HG03558 (cell line): ENCODE measurements around the gene OSBPL10.

Source experiments
- ATAC-seq: cut with Tn5 transposase; IDR thresholded peaks from one replicate; pipeline ENCODE4 v1.9.1; 2021; ENCODE audit warnings: moderate number of reproducible peaks; ENCODE audit not compliant: unreplicated experiment; ENCODE audit errors: extremely low read depth

The OSBPL10 gene

DNA sequence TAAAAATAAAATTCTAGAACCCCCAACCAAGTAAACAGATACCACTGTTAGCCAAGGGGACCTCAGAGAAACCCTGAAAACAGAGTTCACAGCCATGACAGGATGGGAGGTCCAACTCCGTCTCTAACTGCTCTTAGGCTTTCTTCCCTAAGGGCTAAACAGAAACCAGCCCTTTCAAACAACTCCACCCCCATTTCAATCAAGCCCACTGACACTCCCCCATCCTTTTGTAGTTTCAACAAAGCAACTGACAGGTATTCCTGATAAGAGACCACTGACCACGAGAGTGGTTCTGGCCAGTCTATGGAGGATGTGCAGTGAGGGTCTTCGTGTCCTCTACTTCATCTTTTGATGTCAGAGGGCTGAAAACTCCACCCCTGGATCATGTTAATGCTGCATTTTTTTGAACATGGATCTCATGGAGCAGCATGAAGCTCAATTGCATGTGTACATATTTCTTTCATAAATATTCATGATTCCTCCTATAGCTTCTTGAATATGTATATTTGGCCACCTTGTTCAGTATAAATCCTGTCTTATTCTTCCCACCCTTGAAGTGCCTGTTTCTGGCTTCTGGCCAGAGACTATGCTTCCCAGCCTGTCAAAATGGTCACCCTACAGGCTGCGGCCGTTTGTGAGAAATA, 222.6 kb downstream of the OSBPL10 start:
- ATAC-seq = no peak

DNA sequence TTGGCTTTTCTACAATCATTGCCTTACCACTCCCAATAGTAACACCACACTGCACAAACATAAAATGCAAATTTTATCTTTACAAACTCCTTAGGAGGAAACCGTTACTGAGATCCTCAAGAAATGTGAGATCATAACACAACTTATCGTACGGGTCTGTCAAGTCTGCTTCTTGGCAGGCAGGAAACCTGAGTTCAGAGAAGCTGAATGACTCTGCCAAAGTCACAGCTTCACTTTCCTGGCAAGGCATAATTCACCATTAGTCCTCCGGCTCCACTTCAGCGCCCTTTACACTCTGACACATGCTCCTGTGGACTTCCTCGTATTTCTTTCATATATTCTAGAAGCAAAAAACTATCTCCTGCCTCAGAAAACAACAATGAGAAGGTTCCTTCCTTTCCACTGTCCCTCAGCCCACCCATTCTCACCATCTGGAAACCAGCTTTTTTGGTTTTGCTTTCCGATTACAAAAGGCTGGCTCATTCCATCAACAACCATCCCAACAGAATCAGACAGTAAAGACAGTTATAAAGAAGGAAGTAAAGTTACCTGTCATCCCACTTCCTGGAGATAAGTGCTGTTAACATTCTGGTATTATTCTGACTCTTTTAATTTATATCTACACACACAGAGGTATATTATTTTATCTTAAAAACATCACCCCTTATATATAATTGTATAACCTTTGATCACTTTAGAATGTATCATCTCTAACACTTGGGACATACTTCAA, 225.0 kb downstream of the OSBPL10 start:
- ATAC-seq = no peak

DNA sequence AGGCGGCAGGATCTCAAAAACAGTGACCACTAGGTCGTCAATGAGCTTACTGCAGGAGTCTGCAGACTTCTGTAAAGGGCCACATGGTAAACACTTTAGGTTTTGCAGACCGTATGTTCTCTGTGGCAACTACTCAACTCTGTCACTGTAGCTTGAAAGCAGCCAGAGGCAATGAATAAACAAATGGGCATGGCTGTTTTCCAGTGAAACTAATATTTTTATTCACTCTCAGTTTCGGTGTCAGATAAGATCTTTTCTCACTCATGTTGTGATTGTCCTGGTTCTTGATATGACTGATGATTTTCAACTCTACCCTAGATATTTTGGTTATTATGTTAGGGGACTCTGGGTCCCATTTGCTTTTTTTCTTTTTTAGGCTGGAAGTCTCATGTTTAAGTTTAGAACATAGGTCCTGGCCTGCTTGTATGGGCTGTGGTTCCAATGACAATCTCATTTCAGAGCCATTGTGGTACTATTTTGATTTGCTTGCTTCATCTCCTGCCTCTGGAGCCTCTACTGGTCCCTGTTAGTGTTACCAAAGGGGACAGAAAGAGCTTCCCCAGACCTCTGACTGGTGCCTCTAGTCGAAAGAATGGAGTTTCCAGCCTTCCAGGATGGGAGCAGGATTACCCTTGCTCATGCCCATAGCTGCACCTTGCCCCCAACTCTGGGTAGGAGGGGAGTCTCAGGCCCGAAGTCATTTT, 226.3 kb downstream of the OSBPL10 start:
- peak; percentile 92 for ATAC-seq

DNA sequence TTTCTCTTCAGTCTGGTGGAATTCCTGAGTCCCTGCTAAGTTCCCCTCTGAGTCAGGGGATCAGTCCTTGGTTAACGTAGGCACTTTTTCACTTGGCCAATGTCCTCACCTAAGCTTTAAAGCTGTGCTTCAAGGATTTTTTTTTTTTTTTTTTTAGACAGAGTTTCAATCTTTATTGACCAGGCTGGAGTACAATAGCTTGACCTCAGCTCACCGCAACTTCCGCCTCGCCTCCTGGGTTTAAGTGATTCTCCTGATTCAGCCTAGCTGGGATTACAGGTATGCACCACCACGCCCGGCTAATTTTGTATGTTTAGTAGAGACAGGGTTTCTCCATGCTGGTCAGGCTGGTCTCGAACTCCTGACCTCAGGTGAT, 228.0 kb downstream of the OSBPL10 start:
- ATAC-seq = no peak

DNA sequence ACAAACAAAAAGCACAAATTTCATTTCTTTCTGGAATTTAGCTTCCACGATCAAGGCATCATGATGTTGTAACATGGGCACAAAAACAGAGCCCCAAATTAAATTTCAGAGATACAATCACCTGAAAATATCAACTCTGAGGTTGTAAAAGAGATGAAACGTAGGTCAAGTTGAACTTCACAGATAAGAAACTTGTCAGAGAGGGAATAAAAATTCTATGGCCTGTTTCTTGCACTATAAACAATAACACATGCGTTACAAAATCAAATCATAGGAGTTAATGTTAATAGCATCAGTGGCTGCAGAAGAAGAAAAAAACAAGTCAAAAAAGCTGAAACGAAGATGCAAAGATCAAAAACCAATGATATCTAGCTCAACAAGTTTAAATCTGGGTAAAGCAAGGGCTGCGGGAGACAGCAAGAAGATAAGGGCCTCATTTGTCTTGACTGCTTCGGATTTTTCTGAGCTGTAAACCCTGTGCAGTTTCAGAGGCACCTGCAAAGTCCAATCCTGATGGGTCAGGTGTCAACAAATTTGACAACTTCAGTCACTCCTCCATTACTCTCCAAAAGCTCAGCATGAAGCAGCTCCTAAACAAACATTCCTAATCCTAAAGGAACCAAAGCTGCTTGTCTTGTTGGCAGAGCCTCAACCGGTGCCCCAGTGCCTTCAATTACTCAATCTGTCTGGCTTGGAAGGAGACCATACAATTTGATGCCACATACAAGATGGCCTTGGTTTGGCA, 228.6 kb downstream of the OSBPL10 start:
- ATAC-seq = no peak

DNA sequence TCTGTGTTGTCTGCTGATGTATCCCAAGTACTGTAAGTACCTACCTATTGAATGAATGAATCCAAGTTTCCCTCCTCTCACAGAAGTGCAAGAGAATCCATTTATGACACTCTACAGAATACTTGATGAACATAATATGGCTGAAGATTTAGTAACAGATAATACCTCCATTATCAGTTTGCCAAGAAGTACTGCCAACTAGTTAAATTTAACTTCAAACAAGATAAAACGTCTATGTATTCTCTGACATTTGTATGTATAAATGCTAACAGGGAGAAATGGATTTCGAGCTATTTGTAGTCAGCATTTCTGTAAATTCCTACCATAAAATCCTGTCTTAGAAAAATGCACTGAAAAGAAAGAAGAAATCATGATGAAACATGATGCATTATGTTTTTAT, 230.7 kb downstream of the OSBPL10 start:
- no peak for ATAC-seq

DNA sequence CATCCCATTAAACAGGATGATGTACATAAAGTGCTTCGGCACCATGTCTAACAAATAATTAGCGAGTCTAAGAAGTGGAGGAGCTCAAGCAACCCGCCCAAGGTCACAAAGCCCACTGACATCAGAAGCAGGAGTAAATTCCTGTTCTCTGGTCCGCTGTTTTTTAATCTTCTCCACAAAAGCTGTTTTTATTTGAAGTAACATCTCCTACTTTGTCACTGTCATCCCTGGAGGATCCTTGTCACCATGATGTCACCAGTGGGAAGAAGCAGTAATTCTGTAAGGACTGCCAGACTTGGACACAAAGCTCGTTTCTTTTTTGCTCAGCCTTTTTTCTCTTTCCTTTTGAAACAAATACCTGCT, 232.1 kb downstream of the OSBPL10 start:
- ATAC-seq = no peak

DNA sequence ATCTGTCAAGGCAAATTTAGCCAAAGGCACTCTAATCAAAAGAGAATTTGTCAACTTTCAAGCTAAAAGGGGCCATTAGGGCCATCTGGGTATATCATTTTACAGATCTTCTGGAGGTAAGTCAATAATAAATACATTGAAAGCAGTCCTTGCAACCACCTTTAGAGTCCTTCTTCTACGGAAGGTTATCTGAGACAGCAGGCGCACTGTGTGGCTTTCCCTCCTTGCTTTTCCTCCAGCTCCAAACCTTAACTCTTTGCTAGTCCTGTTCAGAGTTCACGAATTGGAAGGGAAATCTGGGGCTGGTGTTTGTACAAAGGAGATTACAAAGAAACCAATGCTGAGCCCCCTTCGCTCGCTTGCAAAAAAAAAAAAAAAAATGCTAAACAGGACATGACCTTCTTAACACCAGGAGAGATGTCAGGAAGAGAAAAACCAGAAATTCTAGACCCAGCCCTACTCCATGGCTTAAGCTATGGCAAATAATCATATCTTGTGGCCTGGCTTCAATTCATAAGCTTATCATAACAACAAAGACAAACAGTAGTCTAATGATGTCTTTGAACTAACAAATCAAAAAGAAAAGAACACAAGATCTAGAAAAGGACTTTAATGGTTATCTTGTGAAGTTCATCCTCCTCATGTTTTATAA, 232.7 kb downstream of the OSBPL10 start:
- no peak for ATAC-seq

DNA sequence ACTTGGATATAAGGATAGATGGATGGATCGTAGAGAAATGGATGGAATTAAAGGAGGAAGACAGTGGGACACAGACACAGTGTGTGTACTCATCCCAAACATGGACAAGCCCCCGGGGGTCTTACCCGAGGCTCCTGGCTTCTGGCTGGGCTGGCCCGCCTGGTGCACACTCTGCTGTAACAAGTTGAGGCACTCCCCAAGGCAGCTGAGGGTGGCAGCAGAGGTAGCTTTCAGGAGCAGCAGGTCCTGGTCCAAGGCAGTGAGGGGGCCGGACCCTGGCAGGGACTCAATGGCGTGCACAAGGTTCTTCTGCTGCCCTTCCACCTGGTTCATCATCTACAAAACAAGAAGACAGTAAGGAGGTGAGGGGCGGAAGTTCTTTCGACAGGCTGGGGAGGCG, 233.3 kb downstream of the OSBPL10 start:
- no peak for ATAC-seq

DNA sequence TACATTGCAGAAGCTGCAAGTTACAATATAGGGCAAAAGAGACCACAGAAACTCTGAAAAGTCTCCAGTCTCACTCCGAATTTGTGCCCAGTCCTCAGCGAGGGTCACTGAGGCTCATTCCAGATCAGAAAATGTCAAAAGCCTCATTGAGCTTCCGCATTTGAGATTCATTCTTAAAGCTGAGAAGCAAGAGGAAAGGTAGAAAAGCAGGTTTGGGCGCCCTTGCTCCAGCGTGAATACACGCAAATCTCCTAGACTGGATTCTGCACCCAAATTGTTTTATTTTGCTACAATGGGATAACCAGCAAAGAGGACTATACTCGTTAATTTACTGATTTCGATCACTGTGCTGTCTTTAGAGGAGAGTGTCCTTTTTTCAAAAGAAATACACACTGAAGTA, 236.1 kb downstream of the OSBPL10 start:
- ATAC-seq = no peak

DNA sequence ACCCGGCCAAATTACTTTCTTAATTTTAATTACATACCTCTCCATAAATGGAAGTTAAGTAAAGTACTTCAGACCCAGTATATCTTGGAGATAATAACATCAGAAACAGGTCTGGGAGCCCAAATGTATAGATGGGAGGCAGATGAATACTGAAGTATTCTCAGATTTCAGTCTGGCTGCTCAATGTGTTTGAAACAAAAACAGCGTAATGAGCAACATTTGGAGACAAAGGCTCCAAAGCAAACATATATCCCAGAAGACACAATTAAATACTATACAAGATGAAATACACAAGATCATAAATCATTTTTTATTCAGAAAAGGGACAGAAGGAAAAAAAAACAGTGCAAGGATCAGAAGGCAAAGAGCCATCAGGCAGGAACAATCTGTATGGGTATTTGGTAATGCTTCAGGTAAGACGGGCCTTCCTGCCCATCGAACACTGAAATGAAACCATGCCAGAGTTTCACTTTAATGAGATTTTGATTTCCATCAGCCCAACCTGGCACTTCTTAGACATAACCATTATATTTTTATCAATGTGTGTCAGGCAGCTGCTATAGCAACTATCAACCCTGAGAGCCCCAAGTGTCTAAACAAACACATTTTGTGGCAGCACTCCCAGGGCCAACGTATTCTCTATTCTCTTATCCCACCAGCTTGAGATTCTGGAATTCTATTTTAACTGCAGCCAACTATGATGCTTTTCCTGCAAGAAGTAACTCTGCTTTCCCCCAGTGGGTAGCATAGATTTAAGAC, 237.6 kb downstream of the OSBPL10 start:
- no peak for ATAC-seq

DNA sequence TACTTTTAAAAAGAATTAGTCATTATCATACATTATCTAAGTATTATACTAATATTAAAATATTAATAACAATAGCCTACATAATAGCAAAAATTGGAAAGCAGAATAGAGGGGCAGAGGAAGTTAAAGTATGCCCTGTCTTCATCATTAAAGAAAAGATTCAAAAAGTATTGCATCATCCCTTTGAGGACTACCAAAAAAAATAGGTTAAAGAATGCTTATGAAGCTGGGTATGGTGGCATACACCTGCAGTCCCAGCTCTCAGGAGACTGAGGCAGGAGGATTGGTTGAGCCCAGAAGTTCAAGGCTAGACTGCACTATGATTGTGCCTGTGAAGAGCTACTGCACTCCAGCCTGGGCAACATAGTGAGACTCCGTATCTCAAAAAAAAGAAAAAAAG, 240.7 kb downstream of the OSBPL10 start:
- no peak for ATAC-seq

DNA sequence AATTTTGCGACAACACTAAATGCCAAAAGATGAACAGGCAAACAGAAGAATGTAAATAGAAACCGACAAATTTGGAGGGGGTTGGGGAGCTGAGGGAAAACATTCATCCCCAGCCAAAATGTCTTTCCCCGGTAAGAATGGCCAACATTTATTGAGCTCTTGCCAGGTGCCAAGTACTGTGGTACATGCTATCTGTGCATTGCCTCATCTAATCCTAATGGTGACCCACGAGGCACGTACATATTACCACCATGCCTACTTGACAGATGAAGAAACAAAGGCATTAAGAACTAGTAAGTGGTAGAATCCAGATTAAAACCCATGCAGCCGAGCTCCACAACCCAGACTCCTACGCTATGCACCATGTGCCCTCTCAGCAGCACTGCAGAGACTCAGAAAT, 242.7 kb downstream of the OSBPL10 start:
- no peak for ATAC-seq

DNA sequence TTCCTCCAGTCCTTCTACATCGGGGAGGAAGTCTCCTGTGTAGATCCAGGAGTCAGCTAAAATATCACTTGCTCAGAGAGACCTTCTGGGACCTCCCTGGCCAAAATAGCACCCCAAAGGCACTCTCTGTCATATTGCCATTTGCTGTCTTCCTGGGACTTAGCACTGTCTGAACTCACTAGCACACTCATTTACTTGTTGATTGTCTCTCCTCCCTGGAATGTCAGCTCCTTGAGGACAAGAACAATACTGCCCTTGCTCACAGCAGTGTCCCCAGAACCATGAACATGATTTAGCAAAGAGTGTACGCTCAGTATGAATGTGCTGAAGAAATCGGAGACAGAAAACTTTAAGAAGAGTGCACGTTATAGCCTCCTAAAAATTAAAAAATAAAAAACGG, 245.4 kb downstream of the OSBPL10 start:
- no peak for ATAC-seq

DNA sequence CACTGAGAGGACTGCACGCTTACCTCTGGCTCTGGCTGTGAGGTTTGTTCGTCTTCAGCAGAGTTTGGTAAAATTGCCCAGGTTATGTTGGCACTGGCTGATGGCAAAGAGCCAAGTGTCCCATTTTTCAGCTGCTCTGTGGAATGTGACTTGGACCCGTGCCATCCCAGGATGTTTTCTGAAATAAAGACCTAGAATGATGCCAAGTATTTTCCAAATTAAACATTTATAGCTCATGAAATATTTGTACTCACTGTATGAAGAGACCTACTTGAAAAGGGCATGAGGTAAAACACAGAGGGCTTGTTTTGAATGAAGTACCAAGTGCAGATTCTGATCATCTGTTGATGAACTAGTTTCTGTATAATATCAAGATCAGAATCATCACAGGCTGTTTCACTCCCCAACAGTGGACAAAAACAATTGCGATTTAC, 247.8 kb downstream of the OSBPL10 start:
- ATAC-seq = no peak

DNA sequence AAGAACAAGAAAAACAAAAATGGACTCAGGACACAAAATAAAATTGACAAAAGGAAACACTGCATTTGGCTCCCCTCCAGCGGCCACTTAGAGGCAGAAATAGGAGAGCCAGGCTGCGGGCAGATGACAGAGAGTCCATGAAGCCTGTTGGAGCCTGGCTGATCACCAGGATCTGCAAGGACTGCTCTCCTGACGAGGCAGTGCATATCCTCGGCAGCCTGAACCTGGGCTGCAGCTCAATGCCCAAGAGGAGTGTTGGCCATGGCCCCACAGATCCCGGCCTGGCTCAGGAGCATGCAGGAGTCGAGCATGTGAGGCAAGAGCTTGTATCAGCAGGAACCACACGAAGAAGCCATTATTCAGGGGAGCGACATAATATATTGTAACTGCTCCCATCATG, 248.5 kb downstream of the OSBPL10 start:
- no peak for ATAC-seq

DNA sequence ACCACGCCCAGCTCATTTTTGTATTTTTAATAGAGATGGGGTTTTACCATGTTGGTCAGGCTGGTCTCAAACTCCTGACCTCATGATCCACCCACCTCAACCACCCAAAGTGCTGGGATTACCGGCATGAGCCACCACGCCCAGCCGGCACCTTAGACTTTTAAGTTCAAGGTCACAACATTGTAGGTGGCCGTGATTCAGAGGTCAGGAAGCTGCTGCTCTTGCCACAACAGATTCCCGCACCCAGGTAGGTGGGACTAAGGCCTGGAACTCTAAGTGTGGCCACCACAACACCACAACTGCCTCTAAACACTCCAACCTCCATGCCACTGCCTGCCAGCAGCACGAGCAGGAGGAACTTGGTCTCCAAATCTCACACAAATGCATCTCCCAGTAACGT, 251.5 kb downstream of the OSBPL10 start:
- ATAC-seq = no peak

DNA sequence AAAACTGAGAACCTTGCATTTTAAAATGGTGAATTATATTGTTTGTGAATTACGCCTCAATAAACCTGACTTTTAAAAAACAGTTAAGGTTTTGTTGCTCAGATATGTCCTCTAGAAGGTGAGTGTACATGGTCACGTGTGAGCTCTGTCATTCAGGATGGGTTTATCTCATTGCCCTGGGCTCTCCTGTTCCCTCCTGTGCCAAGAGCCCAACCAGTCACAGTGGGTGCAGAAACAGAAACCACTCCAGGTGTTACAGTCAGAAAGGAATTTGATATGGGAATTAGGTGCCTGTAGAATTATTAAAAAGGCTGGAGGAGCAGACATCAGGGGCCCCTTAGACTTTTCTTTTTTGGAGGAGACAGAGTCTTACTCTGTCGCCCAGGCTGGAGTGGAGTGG, 252.0 kb downstream of the OSBPL10 start:
- ATAC-seq = no peak

DNA sequence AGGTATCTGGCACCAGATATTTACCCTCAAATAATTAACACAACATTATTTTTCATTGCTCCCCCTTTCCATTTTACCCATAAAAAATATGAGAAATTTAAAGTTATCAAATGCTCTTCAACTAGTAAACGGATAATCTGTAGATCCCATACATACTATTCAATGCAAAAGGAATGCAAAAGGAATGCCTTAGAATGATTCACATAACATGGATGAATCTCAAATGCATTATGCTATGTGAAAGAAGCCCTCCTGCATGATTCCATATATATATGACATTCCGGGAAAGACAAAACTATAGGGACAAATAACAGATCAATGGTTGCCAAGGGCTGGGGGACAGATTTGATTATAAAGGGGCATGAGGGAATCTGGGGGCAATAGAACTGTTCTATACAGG, 252.7 kb downstream of the OSBPL10 start:
- no peak for ATAC-seq

DNA sequence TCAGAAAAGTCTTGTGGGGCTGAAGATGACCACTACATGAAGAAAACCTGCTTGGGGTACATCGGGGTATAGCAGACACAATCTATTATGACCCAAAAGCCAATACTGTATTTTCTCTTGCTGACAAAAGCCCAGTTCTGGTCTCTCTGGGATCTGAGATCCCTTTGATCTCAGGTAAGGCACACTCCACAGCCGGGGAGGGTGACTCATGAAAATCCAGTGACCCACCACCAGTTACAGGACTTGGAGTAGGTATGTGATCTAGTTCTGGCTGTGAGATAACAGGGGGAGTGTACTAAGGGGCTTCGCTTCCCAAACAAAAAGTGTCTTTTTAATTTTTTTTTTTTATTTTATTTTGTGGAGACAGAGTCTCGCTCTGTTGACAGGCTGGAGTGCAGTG, 255.1 kb downstream of the OSBPL10 start:
- ATAC-seq = no peak
